Tibial artery (tissue), 4 donors: Measurements from ENCODE around the gene MEX3D.

Source experiments
- DNase-seq, 2 donors: peaks; one replicate each; pipeline ENCODE4 v3.0.0-alpha.2; 2019
- H3K27ac ChIP-seq, 2 donors: fragments of 200-600 bp; sonication (generic) in 1 of 2; 1 replicate in 1 of 2; 2 replicates in 1 of 2; pipeline ENCODE4 v1.5.1; 2018 to 2019; ENCODE audit warnings: mild to moderate bottlenecking in 1 of 2
- H3K27me3 ChIP-seq, 2 donors: fragments of 200-600 bp; sonication (generic) in 1 of 2; one replicate each; pipeline versions ENCODE4 v1.5.1 to v1.6.0; 2016 to 2019
- H3K36me3 ChIP-seq, 3 donors: fragments of 200-600 bp; sonication (generic) in 2 of 3; one replicate each; pipeline ENCODE4 v1.5.1; 2016 to 2019; ENCODE audit warnings: mild to moderate bottlenecking in 2 of 3
- H3K4me1 ChIP-seq, 4 donors: fragments of 200-600 bp; sonication (generic) in 2 of 4; 1 replicate in 3 of 4; 2 replicates in 1 of 4; pipeline ENCODE4 v1.5.1; 2016 to 2019
- H3K4me3 ChIP-seq, 2 donors: fragments of 200-600 bp; sonication (generic) in 1 of 2; 1 replicate in 1 of 2; 2 replicates in 1 of 2; pipeline ENCODE4 v1.5.1; 2018 to 2019; ENCODE audit warnings: mild to moderate bottlenecking in 2 of 2
- H3K9me3 ChIP-seq, 3 donors: fragments of 200-600 bp; sonication (generic) in 1 of 3; one replicate each; pipeline ENCODE4 v1.5.1; 2016 to 2019
- CTCF ChIP-seq, 2 experiments: fragments of 200-600 bp in 1 of 2; fragments of 450-650 bp in 1 of 2; IDR thresholded peaks; one replicate each; pipeline ENCODE4 v1.5.1; 2017 to 2019; ENCODE audit warnings: antibody characterized with exemption in 2 of 2, mild to moderate bottlenecking in 1 of 2, moderate library complexity in 1 of 2
- intact Hi-C: fragments of 100-400 bp; cut with DNase I; formaldehyde crosslinking; loops from one replicate; pipeline ENCODE4 v1.15.0; 2023; ENCODE audit warnings: low total_unique reads

Gene MEX3D

GRCh38 chr19:1568320-1569019 is at the start of gene MEX3D:
Gene MEX3D, minus strand, starts transcription at chr19:1568325. Its CDS starts 267 bp downstream, at chr19:1568058.
- Histone ChIP-seq H3K4me3 (peak within 1 kb of the TSS; percentile 62 to 81), H3K9me3 (no peaks in the 10 kb centered on the region), H3K27ac (peak within 1 kb of the TSS; percentile 57 to 67), H3K27me3 (no peaks in the 10 kb centered on the region), H3K36me3 (no peaks in the 10 kb centered on the region), H3K4me1 (peaks cover 0 to 28% (median 17%) of the 10 kb centered on the region in 4 donors)
- TF ChIP-seq CTCF (IDR thresholded peaks at IDR 0.05) = no peak
- intact Hi-C loops = no loop called here
- peak; percentile 50 to 81 for DNase-seq

DNA sequence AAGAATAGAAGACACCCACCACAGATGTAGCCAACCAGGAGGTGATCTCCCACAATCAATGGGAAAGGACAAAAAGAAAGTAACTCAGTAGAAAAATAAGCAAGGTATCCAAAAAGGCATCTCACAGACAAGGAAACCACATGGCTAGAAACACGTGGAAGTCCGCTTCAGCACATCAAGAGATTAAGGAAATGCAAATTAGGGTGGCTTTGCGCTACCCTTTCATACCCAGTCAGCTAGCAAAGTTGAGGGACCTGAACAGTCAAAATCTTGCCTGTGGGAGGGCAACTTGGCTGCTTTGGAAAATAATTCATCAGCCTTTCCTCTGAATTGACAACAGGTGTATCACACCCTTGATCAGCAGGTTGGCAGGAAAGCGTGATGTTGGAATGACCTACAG is 48.8 kb upstream of the MEX3D start:
- Histone ChIP-seq H3K9me3 (no peaks in the 10 kb centered on the region), H3K36me3 (peaks cover 36 to 99% (median 67%) of the 10 kb centered on the region in 3 donors), H3K27ac (no peak overlapping the region), H3K4me3 (no peak overlapping the region), H3K4me1 (peaks cover 0 to 5% (median 0%) of the 10 kb centered on the region in 4 donors), H3K27me3 (no peaks in the 10 kb centered on the region)
- no peak for DNase-seq
- TF ChIP-seq CTCF (IDR thresholded peaks at IDR 0.05) = no peak
- intact Hi-C loops = no loop called here

DNA sequence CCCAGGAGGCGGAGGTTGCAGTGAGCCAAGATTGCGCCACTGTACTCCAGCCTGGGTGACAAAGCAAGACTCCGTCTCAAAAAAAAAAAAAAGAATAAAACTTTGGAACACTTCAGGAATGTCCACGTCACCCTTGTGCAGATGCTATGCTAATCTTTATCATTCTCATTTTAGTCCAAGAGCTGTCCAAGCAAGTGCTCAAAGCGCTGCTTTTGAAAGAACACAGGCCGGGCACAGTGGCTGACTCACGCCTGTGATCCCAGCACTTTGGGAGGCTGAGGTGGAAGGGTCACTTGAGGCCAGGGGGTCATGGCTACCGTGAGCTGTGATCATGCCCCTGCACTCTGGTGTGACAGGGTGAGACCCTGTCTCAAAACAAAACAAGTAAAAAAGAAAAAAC is 48.3 kb upstream of the MEX3D start:
- Histone ChIP-seq H3K9me3 (no peaks in the 10 kb centered on the region), H3K4me3 (no peak overlapping the region), H3K36me3 (peaks cover 41 to 99% (median 67%) of the 10 kb centered on the region in 3 donors), H3K27ac (no peak overlapping the region), H3K4me1 (peaks cover 0 to 5% (median 0%) of the 10 kb centered on the region in 4 donors), H3K27me3 (no peaks in the 10 kb centered on the region)
- intact Hi-C loops = no loop called here
- no peak for TF ChIP-seq CTCF (IDR thresholded peaks at IDR 0.05)
- DNase-seq = no peak

DNA sequence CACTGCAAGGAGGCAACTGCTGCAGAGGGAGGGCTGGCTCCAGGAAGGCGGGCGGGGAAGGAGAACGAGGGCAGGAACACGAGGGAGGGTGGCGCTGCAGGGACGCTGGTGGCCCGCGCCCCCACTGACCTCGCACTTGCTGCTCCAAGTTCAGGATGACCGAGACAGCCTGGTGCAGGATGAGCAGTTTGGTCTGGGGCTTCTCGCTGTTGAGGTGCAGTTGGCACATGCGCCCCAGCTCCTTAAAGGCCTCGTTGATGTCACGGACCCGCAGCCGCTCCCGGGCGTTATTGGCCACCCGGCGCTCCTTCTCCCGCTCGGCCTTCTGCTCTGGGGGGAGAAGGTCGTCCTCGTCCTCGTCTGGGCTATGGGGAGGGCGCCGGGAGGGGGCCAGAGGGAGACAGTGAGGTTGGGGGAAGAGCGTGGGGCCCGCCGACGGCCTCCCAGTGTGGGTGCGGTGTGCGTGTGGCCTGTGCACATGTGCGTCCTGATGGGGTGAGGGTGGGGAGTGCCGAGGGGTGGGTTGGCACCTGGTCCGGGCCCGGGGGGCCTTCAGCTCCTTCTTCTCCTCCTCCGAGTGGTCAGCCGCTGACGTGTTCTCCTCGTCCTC is 47.1 kb upstream of the MEX3D start:
- DNase-seq = no peak
- no peak for TF ChIP-seq CTCF (IDR thresholded peaks at IDR 0.05)
- Histone ChIP-seq H3K4me1 (peaks cover 0 to 5% (median 0%) of the 10 kb centered on the region in 4 donors), H3K27me3 (no peaks in the 10 kb centered on the region), H3K36me3 (peaks cover 53 to 99% (median 69%) of the 10 kb centered on the region in 3 donors), H3K9me3 (no peaks in the 10 kb centered on the region), H3K4me3 (no peak overlapping the region), H3K27ac (no peak overlapping the region)
- intact Hi-C loops = no loop called here

DNA sequence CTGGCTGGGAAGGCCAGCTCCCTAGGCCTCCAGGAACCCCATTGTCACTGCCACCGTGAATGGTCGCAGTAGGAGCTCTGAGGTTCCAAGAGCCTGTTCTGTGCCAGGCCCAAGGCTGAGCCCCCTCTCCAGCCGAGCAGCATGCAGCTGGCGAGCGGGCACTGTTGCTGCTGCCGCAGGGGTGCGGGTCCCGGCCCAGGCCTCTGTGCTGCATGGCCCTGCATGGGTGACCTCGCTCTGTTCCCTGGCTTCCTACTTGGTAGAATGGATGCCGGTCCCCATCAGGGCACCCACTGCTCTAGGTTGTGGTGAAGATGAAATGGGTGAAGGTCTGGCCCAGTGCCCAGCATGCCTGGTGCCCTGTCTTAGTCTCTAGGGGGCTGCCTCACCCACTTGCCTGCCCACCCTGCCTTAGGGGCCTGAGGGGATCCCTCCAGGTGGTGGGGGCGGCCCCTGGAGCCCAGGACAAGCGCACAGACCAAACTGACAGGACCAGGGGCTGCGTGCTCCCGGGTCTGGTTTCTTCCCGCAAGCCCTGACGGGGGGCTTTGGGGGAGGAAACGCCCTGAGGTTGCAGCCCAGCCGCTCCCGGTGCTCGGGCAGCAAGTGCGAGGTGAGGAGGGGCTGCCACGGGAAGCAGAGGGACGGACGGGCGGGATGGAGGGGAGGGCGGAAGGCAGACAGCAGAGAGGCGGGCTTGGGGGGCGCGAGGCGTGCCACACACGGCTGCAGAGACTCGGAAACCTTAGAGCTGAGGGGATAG is 45.9 kb upstream of the MEX3D start:
- Histone ChIP-seq H3K36me3 (peaks cover 53 to 99% (median 61%) of the 10 kb centered on the region in 3 donors), H3K4me1 (peaks cover 0 to 5% (median 0%) of the 10 kb centered on the region in 4 donors), H3K9me3 (no peaks in the 10 kb centered on the region), H3K4me3 (no peak overlapping the region), H3K27ac (no peak overlapping the region), H3K27me3 (no peaks in the 10 kb centered on the region)
- DNase-seq = no peak
- intact Hi-C loops = no loop called here
- no peak for TF ChIP-seq CTCF (IDR thresholded peaks at IDR 0.05)
